H9 (cell line): ENCODE results near the gene KCTD1. TPM values are rescaled to one million over a fixed set of nuclear protein-coding genes. Genes with fewer than 3 reads are reported as not detected.

ENCODE experiments used
- DNase-seq: peaks from one replicate; pipeline ENCODE4 v3.0.0-alpha.2; 2017
- H2AFZ ChIP-seq: one replicate; pipeline ENCODE4 v1.6.1; 2013; ENCODE audit warnings: mild to moderate bottlenecking, low read length, control low read depth, moderate library complexity
- H2AK5ac ChIP-seq: 2 replicates; pipeline ENCODE4 v1.6.1; 2013; ENCODE audit warnings: low read length, control low read depth, mixed read lengths; ENCODE audit not compliant: insufficient read length
- H2BK120ac ChIP-seq: one replicate; pipeline ENCODE4 v1.6.1; 2013; ENCODE audit warnings: low read depth, mild to moderate bottlenecking, low read length, control low read depth, inconsistent platforms; ENCODE audit not compliant: poor library complexity, severe bottlenecking
- H2BK12ac ChIP-seq: 2 replicates; pipeline ENCODE4 v1.6.1; 2013; ENCODE audit warnings: low read length, control low read depth, mixed read lengths, low read depth; ENCODE audit not compliant: insufficient read length
- H2BK15ac ChIP-seq: 2 replicates; pipeline ENCODE4 v1.6.1; 2013; ENCODE audit warnings: low read depth, low read length, control low read depth
- H2BK20ac ChIP-seq: one replicate; pipeline ENCODE4 v1.6.1; 2013; ENCODE audit warnings: low read depth, mild to moderate bottlenecking, low read length, control low read depth, inconsistent platforms; ENCODE audit not compliant: poor library complexity, severe bottlenecking
- H2BK5ac ChIP-seq: 2 replicates; pipeline ENCODE4 v1.6.1; 2013; ENCODE audit warnings: low read length, control low read depth, mixed read lengths; ENCODE audit not compliant: insufficient read length
- H3K14ac ChIP-seq: 2 replicates; pipeline ENCODE4 v1.6.1; 2013; ENCODE audit warnings: low read length, control low read depth; ENCODE audit not compliant: insufficient read depth
- H3K18ac ChIP-seq: 2 replicates; pipeline ENCODE4 v1.6.1; 2013; ENCODE audit warnings: low read depth, mild to moderate bottlenecking, mixed read lengths, low read length, control low read depth; ENCODE audit not compliant: insufficient read length
- H3K23ac ChIP-seq: 2 replicates; pipeline ENCODE4 v1.6.1; 2013; ENCODE audit warnings: low read length, control low read depth, mixed read lengths, low read depth; ENCODE audit not compliant: insufficient read length
- H3K23me2 ChIP-seq: 2 replicates; pipeline ENCODE4 v1.6.1; 2013; ENCODE audit warnings: low read depth, mild to moderate bottlenecking, mixed read lengths, low read length, control low read depth; ENCODE audit not compliant: insufficient read length, poor library complexity, severe bottlenecking
- H3K27ac ChIP-seq: 2 replicates; pipeline ENCODE4 v1.5.1; 2013; ENCODE audit warnings: low read length, control low read depth, mixed read lengths, low read depth; ENCODE audit not compliant: insufficient read length
- H3K27me3 ChIP-seq: 2 replicates; pipeline ENCODE4 v1.6.1; 2013; ENCODE audit warnings: low read length, control low read depth, inconsistent platforms; ENCODE audit not compliant: insufficient read depth
- H3K4ac ChIP-seq: 2 replicates; pipeline ENCODE4 v1.6.1; 2013; ENCODE audit warnings: low read depth, mild to moderate bottlenecking, control low read depth, inconsistent platforms, low read length, moderate library complexity
- H3K4me1 ChIP-seq: 2 replicates; pipeline ENCODE4 v1.6.1; 2013; ENCODE audit warnings: low read length, control low read depth, inconsistent platforms; ENCODE audit not compliant: insufficient read depth
- H3K4me2 ChIP-seq: 2 replicates; pipeline ENCODE4 v1.6.1; 2013; ENCODE audit warnings: low read length, control low read depth, mixed read lengths; ENCODE audit not compliant: insufficient read length, insufficient read depth
- H3K56ac ChIP-seq: 2 replicates; pipeline ENCODE4 v1.6.1; 2013; ENCODE audit warnings: low read depth, mild to moderate bottlenecking, mixed read lengths, low read length, control low read depth; ENCODE audit not compliant: insufficient read length
- H3K79me1 ChIP-seq: 2 replicates; pipeline ENCODE4 v1.6.1; 2013; ENCODE audit warnings: low read depth, mild to moderate bottlenecking, moderate library complexity, low read length, control low read depth, inconsistent platforms; ENCODE audit not compliant: insufficient read depth, poor library complexity, severe bottlenecking
- H3K79me2 ChIP-seq: 2 replicates; pipeline ENCODE4 v1.6.1; 2013; ENCODE audit warnings: low read length, control low read depth, inconsistent platforms; ENCODE audit not compliant: insufficient read depth
- H3K9ac ChIP-seq: 2 replicates; pipeline ENCODE4 v1.6.1; 2013; ENCODE audit warnings: low read length, control low read depth, mixed read lengths; ENCODE audit not compliant: insufficient read length; ENCODE audit errors: extremely low read depth
- H3K9me3 ChIP-seq: one replicate; pipeline ENCODE4 v1.6.1; 2013; ENCODE audit warnings: low read depth, low read length, inconsistent platforms; ENCODE audit not compliant: control insufficient read depth
- H3T11ph ChIP-seq: one replicate; pipeline ENCODE4 v1.6.1; 2013; ENCODE audit warnings: mild to moderate bottlenecking, low read length, control low read depth, inconsistent platforms
- H4K20me1 ChIP-seq: one replicate; pipeline ENCODE4 v1.6.1; 2013; ENCODE audit not compliant: control insufficient read depth, insufficient read length, insufficient read depth
- H4K5ac ChIP-seq: 2 replicates; pipeline ENCODE4 v1.6.1; 2013; ENCODE audit warnings: low read depth, mild to moderate bottlenecking, mixed read lengths, low read length, control low read depth; ENCODE audit not compliant: insufficient read length
- H4K8ac ChIP-seq: replicated peaks from 2 replicates; pipeline ENCODE4 v1.6.1; 2013; ENCODE audit warnings: low read length, control low read depth, mixed read lengths, low read depth; ENCODE audit not compliant: insufficient read length
- H4K91ac ChIP-seq: 2 replicates; pipeline ENCODE4 v1.6.1; 2013; ENCODE audit warnings: low read depth, mild to moderate bottlenecking, moderate library complexity, mixed read lengths, low read length, control low read depth; ENCODE audit not compliant: insufficient read length
- H3K27ac Mint-ChIP-seq, 3 experiments: 2 replicates in 2 of 3; 3 replicates in 1 of 3; pipeline ENCODE4 v1.8.0; 2020 to 2021; ENCODE audit warnings: mixed read lengths in 3 of 3, mild to moderate bottlenecking in 1 of 3, moderate library complexity in 1 of 3
- H3K27me3 Mint-ChIP-seq: 2 replicates; pipeline ENCODE4 v1.8.0; 2021; ENCODE audit warnings: low read depth, mild to moderate bottlenecking, moderate library complexity, mixed read lengths
- H3K36me3 Mint-ChIP-seq, 3 experiments: 2 replicates in 2 of 3; 3 replicates in 1 of 3; pipeline ENCODE4 v1.8.0; 2020 to 2021; ENCODE audit warnings: low read depth in 3 of 3, mixed read lengths in 3 of 3; ENCODE audit not compliant: insufficient read depth in 1 of 3
- H3K4me1 Mint-ChIP-seq, 2 experiments: 2 replicates each; pipeline ENCODE4 v1.8.0; 2020; ENCODE audit warnings: mixed read lengths in 2 of 2
- H3K4me3 Mint-ChIP-seq, 2 experiments: 2 replicates in 1 of 2; 3 replicates in 1 of 2; pipeline ENCODE4 v1.8.0; 2020 to 2021; ENCODE audit warnings: mild to moderate bottlenecking in 2 of 2, mixed read lengths in 2 of 2, moderate library complexity in 1 of 2
- H3K9me3 Mint-ChIP-seq, 2 experiments: 2 replicates in 1 of 2; 3 replicates in 1 of 2; pipeline ENCODE4 v1.8.0; 2020; ENCODE audit warnings: mild to moderate bottlenecking in 2 of 2, mixed read lengths in 2 of 2, moderate library complexity in 1 of 2
- CTCF ChIP-seq: fragments of 200-600 bp; sonication (generic); conservative IDR thresholded peaks from 3 replicates; pipeline ENCODE4 v1.8.0; 2021; ENCODE audit warnings: antibody characterized with exemption, mild to moderate bottlenecking
- whole genome bisulfite sequencing: extraction: QIAGEN DNeasy Blood & Tissue Kit; methylation state at CpG from one replicate; pipeline ENCODE4 v1.1.7; 2013; ENCODE audit warnings: missing lambda C conversion rate, low lambda C conversion rate, mixed read lengths; ENCODE audit not compliant: insufficient read length; ENCODE audit errors: extremely low coverage; 5-methylcytosine and 5-hydroxymethylcytosine counted together
- total RNA-seq: library from RNA; stranded (reverse); gene quantifications from 2 replicates; pipeline ENCODE4 v1.2.1, GENCODE V29; 2021

The KCTD1 gene
- total RNA-seq, 1 experiment from 2014 or later, result 10.8 TPM

- Histone ChIP-seq H3K4ac (no peak overlapping the region), H3K18ac (no peak overlapping the region), H3K27me3 (peaks cover 39% of the 10 kb centered on the region), H2BK15ac (no peak overlapping the region), H4K91ac (no peak overlapping the region), H4K8ac (no peak overlapping the region), H2AFZ (no peak overlapping the region), H3K56ac (no peak overlapping the region), H2BK20ac (no peak overlapping the region), H3K4me1 (0 out of 2 replicates have a peak, but pooled peaks cover 2% of the 10 kb centered on the region), H3K23me2 (peaks cover 27% of the 10 kb centered on the region), H4K20me1 (peaks cover 2% of the 10 kb centered on the region), H3K9me3 (no peaks in the 10 kb centered on the region), H3K9ac (no peak overlapping the region), H3K4me2 (peak overlapping the region; percentile 83), H2AK5ac (no peak overlapping the region), H3K27ac (no peak overlapping the region), H2BK5ac (no peak overlapping the region), H3K79me1 (no peaks in the 10 kb centered on the region), H4K5ac (no peak overlapping the region), H2BK12ac (no peak overlapping the region), H3K23ac (no peak overlapping the region), H3T11ph (no peak overlapping the region), H2BK120ac (no peak overlapping the region), H3K14ac (no peak overlapping the region; the same call in 1 of the 2 replicates), H3K79me2 (no peaks in the 10 kb centered on the region)
- peaks cover 0 to 3% (median 0%) of the 10 kb centered on the region in 3 experiments; a peak in 1 of 7 replicates for H3K36me3 Mint-ChIP-seq
- peak; percentile 58 for DNase-seq
- H3K27me3 Mint-ChIP-seq, result peaks cover 63% of the 10 kb centered on the region
- H3K9me3 Mint-ChIP-seq, result no peaks in the 10 kb centered on the region
- no CpG with 5 or more reads among the region's 69 CpGs for WGBS
- no peak for TF ChIP-seq CTCF
- peak overlapping the region; percentile 74 to 88 for H3K4me3 Mint-ChIP-seq
- H3K27ac Mint-ChIP-seq, result no peak overlapping the region
- H3K4me1 Mint-ChIP-seq, result peaks cover 36 to 47% of the 10 kb centered on the region in 2 experiments
These were observed 1.3 kb downstream of the KCTD1 start for GRCh38 chr18:26546875-26547645.
